C4-2B (cell line): ENCODE results near the gene BRK1.

Experiments
- CTCF ChIP-seq: fragments of 450-650 bp; conservative IDR thresholded peaks from 2 replicates; pipeline ENCODE4 v1.5.1; 2017; ENCODE audit warnings: mild to moderate bottlenecking
- ZFX ChIP-seq: fragments of 450-650 bp; IDR thresholded peaks from 2 replicates; pipeline ENCODE4 v1.6.1; 2017

- TF ChIP-seq CTCF (no peak), ZFX (no peak)
Observed at GRCh38 chr3:10160925-10161324, 45.5 kb downstream of the BRK1 start.
